Measurements from ENCODE around the gene ALG6. TPM values are rescaled to one million over a fixed set of nuclear protein-coding genes. Genes with fewer than 3 reads are reported as not detected.

The ALG6 gene
- total RNA-seq, 1 donor from 2014 or later: 26.0 TPM

GRCh38 chr1:63329621-63330330, 37.7 kb upstream of the ALG6 start:
- H3K36me3 Mint-ChIP-seq (ENCODE audit: low read depth): peaks cover 6% of the 10 kb centered on the region
- peaks cover 95% of the 10 kb centered on the region for H3K27me3 Mint-ChIP-seq (ENCODE audit: low read depth)
- no peak for TF ChIP-seq CTCF (conservative IDR thresholded peaks at IDR 0.05)
- peaks cover 35% of the 10 kb centered on the region for H3K4me1 Mint-ChIP-seq
- no peak for DNase-seq (ENCODE audit: low read depth, low spot score)
- H3K9me3 Mint-ChIP-seq: no peaks in the 10 kb centered on the region
- H3K27ac Mint-ChIP-seq (ENCODE audit: unreplicated experiment): no peak overlapping the region
- H3K4me3 Mint-ChIP-seq: peak overlapping the region; percentile 58

- H3K27me3 Mint-ChIP-seq (ENCODE audit: low read depth): peaks cover 95% of the 10 kb centered on the region
- H3K9me3 Mint-ChIP-seq: no peaks in the 10 kb centered on the region
- H3K4me3 Mint-ChIP-seq: peak overlapping the region; percentile 40
- peaks cover 6% of the 10 kb centered on the region for H3K36me3 Mint-ChIP-seq (ENCODE audit: low read depth)
- peak; percentile 14 for DNase-seq (ENCODE audit: low read depth, low spot score)
- H3K27ac Mint-ChIP-seq (ENCODE audit: unreplicated experiment): no peak overlapping the region
- H3K4me1 Mint-ChIP-seq: peaks cover 35% of the 10 kb centered on the region
- TF ChIP-seq CTCF (conservative IDR thresholded peaks at IDR 0.05): no peak
Observed at GRCh38 chr1:63330331-63330916, 37.0 kb upstream of the ALG6 start.

- Mint-ChIP-seq H3K4me3 (no peak overlapping the region), H3K9me3 (no peaks in the 10 kb centered on the region), H3K27me3 (ENCODE audit: low read depth) (no peaks in the 10 kb centered on the region), H3K36me3 (ENCODE audit: low read depth) (no peaks in the 10 kb centered on the region), H3K4me1 (peaks cover 9% of the 10 kb centered on the region), H3K27ac (ENCODE audit: unreplicated experiment) (no peak overlapping the region)
- no peak for DNase-seq (ENCODE audit: low read depth, low spot score)
- TF ChIP-seq CTCF (conservative IDR thresholded peaks at IDR 0.05): no peak
Observed at GRCh38 chr1:63342402-63342801, 25.0 kb upstream of the ALG6 start.

GRCh38 chr1:63343922-63344321, 23.5 kb upstream of the ALG6 start:
- H3K27ac Mint-ChIP-seq (ENCODE audit: unreplicated experiment): no peak overlapping the region
- TF ChIP-seq CTCF (conservative IDR thresholded peaks at IDR 0.05): no peak
- no peaks in the 10 kb centered on the region for H3K27me3 Mint-ChIP-seq (ENCODE audit: low read depth)
- H3K36me3 Mint-ChIP-seq (ENCODE audit: low read depth): no peaks in the 10 kb centered on the region
- H3K4me3 Mint-ChIP-seq: no peak overlapping the region
- DNase-seq (ENCODE audit: low read depth, low spot score): no peak
- H3K9me3 Mint-ChIP-seq: no peaks in the 10 kb centered on the region
- peaks cover 9% of the 10 kb centered on the region for H3K4me1 Mint-ChIP-seq

- Mint-ChIP-seq H3K4me3 (no peak overlapping the region), H3K36me3 (ENCODE audit: low read depth) (no peaks in the 10 kb centered on the region), H3K9me3 (no peaks in the 10 kb centered on the region), H3K4me1 (no peaks in the 10 kb centered on the region), H3K27ac (ENCODE audit: unreplicated experiment) (no peak overlapping the region), H3K27me3 (ENCODE audit: low read depth) (peaks cover 23% of the 10 kb centered on the region)
- no peak for TF ChIP-seq CTCF (conservative IDR thresholded peaks at IDR 0.05)
- no peak for DNase-seq (ENCODE audit: low read depth, low spot score)
Observed at GRCh38 chr1:63350320-63350719, 17.1 kb upstream of the ALG6 start.

All from neural crest cell (in vitro differentiated cells).